ENCODE results near the gene TMEM132C. TPM values are rescaled to one million over a fixed set of nuclear protein-coding genes. Genes with fewer than 3 reads are reported as not detected.

Gene TMEM132C
- total and polyA plus RNA-seq, 2 donors (not counting 3 experiments of a cell fraction or from before 2014, with no cell fraction given): not detected

DNA sequence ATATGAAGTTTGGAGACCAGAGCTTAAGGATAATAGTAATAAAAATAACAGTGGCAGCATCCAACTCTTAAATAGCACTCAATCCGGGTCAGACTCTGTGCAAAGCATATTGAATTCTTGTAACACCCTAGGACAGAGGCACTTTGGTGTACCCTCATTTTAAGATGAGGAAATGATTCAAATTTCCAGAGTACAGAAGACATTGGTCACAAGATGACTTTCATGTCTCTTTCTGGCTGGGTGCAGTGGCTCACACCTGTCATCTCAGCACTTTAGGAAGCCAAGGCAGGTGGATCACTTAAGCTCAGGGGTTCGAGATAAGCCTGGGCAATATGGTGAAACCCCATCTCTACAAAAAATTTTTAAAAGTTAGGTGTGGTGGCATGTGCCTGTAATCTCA lies 320.9 kb downstream of the TMEM132C start:
- no peak for FAIRE-seq
- dilution Hi-C loops (cut with MboI; ENCODE audit: extremely low pct_ligation_motif_present, low sequenced_read_pairs): no loop called here
- H3K9me3 ChIP-seq (replicated peaks; ENCODE audit: control insufficient read depth, insufficient read depth, low read length): peaks cover 4% of the 10 kb centered on the region

More for the DNA sequence above, 320.9 kb downstream of the TMEM132C start:
- no peak for DNase-seq (ENCODE audit: low read depth, low spot score)
- Histone ChIP-seq H3K4me3 (replicated peaks in 1 of 3; ENCODE audit: insufficient read depth in 1 of 3, low read depth in 1 of 3, low read length in 3 of 3) (no peak overlapping the region), H3K4me1 (ENCODE audit: control insufficient read depth, extremely low read depth, insufficient read depth, low read length) (no peaks in the 10 kb centered on the region), H3K9ac (replicated peaks; ENCODE audit: extremely low read depth, insufficient read depth, low read length) (no peak overlapping the region), H2AFZ (ENCODE audit: low read depth, low read length) (no peak overlapping the region), H3K9me1 (replicated peaks; ENCODE audit: control insufficient read depth, extremely low read depth, insufficient read depth, low read length) (no peaks in the 10 kb centered on the region), H4K20me1 (replicated peaks; ENCODE audit: control insufficient read depth, extremely low read depth, insufficient read depth, low read length) (no peaks in the 10 kb centered on the region), H3K79me2 (ENCODE audit: control insufficient read depth, insufficient read depth, low read length) (no peaks in the 10 kb centered on the region), H3K27ac (ENCODE audit: insufficient read depth, low read depth, low read length) (no peak overlapping the region), H3K4me2 (ENCODE audit: insufficient read depth, low read length) (no peak overlapping the region), H3K27me3 (ENCODE audit: control insufficient read depth in 2 of 2, insufficient read depth in 2 of 2, low read length in 2 of 2) (no peaks in the 10 kb centered on the region), H3K36me3 (ENCODE audit: control insufficient read depth in 2 of 2, extremely low read depth in 1 of 2, insufficient read depth in 2 of 2, low read length in 2 of 2) (no peaks in the 10 kb centered on the region)
- no TSS peak for BruUV-seq (replicated peaks)
- intact Hi-C loops (cut with micrococcal nuclease): no loop called here
- TF ChIP-seq FOS (IDR thresholded peaks at IDR 0.05; ENCODE audit: borderline replicate concordance, insufficient read depth, low read length): no peak
- no peak for TF ChIP-seq MAX (IDR thresholded peaks at IDR 0.05; ENCODE audit: insufficient read depth, insufficient read length)
- TF ChIP-seq POLR2A (IDR thresholded peaks at IDR 0.05; ENCODE audit: low read depth, low read length): no peak
- TF ChIP-seq GATA2 (IDR thresholded peaks at IDR 0.05; ENCODE audit: insufficient read depth, insufficient read length, low read depth, low read length): no peak
- TF ChIP-seq JUN (IDR thresholded peaks at IDR 0.05; ENCODE audit: borderline replicate concordance, insufficient read depth, insufficient read length, low read depth): no peak
- TF ChIP-seq, protein P1, sequence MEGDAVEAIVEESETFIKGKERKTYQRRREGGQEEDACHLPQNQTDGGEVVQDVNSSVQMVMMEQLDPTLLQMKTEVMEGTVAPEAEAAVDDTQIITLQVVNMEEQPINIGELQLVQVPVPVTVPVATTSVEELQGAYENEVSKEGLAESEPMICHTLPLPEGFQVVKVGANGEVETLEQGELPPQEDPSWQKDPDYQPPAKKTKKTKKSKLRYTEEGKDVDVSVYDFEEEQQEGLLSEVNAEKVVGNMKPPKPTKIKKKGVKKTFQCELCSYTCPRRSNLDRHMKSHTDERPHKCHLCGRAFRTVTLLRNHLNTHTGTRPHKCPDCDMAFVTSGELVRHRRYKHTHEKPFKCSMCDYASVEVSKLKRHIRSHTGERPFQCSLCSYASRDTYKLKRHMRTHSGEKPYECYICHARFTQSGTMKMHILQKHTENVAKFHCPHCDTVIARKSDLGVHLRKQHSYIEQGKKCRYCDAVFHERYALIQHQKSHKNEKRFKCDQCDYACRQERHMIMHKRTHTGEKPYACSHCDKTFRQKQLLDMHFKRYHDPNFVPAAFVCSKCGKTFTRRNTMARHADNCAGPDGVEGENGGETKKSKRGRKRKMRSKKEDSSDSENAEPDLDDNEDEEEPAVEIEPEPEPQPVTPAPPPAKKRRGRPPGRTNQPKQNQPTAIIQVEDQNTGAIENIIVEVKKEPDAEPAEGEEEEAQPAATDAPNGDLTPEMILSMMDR (IDR thresholded peaks at IDR 0.05; ENCODE audit: extremely low read depth in 1 of 2, insufficient read depth in 1 of 2, low read depth in 1 of 2, low read length in 2 of 2): no peak
- no peak for TF ChIP-seq EZH2 (IDR thresholded peaks at IDR 0.05; ENCODE audit: borderline replicate concordance, low read depth, low read length, severe bottlenecking)
- TF ChIP-seq MYC (IDR thresholded peaks at IDR 0.05; ENCODE audit: low read depth, low read length): no peak
- CTCF ChIA-PET: no interaction called here
- POLR2A ChIA-PET: no interaction called here

Data from endothelial cell of umbilical vein (primary cell).